ENCODE results near the gene TOX2.

TOX2 gene

DNA sequence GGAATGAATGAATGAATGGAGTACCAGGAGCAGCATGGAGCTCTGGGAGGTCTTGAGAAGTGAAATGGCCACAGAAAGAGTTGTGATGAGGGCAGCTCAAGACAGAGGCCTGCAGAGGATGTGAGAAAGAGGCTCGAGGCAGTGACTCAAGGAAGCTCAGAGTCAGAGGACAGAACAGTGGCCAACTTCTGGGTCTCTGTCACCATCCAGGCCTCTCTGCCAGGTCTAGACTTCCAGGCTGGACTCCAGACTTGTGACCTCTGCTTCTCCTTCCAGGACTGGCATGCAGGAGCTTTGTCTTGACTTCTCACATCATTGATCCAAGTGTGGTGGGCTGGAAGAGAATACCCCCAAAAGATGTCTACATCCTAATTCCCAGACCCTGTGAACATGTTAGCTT, 119.8 kb downstream of the TOX2 start:
- no peak for TF ChIP-seq ZNF529 (tag by site-specific recombination; IDR thresholded peaks at IDR 0.05; ENCODE audit: insufficient replicate concordance)
- TF ChIP-seq ZSCAN4 (tag by site-specific recombination; IDR thresholded peaks at IDR 0.05) = no peak
- TF ChIP-seq, protein P1, sequence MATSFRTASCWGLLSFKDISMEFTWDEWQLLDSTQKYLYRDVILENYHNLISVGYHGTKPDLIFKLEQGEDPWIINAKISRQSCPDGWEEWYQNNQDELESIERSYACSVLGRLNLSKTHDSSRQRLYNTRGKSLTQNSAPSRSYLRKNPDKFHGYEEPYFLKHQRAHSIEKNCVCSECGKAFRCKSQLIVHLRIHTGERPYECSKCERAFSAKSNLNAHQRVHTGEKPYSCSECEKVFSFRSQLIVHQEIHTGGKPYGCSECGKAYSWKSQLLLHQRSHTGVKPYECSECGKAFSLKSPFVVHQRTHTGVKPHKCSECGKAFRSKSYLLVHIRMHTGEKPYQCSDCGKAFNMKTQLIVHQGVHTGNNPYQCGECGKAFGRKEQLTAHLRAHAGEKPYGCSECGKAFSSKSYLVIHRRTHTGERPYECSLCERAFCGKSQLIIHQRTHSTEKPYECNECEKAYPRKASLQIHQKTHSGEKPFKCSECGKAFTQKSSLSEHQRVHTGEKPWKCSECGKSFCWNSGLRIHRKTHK (tag by site-specific recombination; IDR thresholded peaks at IDR 0.05) = no peak
- no peak for TF ChIP-seq ZNF16 (tag by site-specific recombination; IDR thresholded peaks at IDR 0.05; ENCODE audit: low read depth)
- no peak for TF ChIP-seq GLI2 (tag by site-specific recombination; IDR thresholded peaks at IDR 0.05; ENCODE audit: borderline replicate concordance, low read depth)
- no peak for TF ChIP-seq ZNF37A (tag by site-specific recombination; IDR thresholded peaks at IDR 0.05)
- H3K4me3 ChIP-seq (ENCODE audit: low read depth, low read length) = no peak overlapping the region
- CTCF ChIA-PET = no interaction called here
- no peaks in the 10 kb centered on the region for H3K9me3 ChIP-seq (ENCODE audit: control insufficient read depth, insufficient read depth, low read depth, low read length)
- POLR2A ChIA-PET = no interaction called here
- no peaks in the 10 kb centered on the region for H3K4me1 ChIP-seq (ENCODE audit: control insufficient read depth, insufficient read depth, low read length)
- no peaks in the 10 kb centered on the region for H3K36me3 ChIP-seq (ENCODE audit: control insufficient read depth in 2 of 2, insufficient read depth in 1 of 2, low read length in 2 of 2)
- H3K27ac ChIP-seq (ENCODE audit: extremely low read depth, low read depth, low read length) = no peak overlapping the region

DNA sequence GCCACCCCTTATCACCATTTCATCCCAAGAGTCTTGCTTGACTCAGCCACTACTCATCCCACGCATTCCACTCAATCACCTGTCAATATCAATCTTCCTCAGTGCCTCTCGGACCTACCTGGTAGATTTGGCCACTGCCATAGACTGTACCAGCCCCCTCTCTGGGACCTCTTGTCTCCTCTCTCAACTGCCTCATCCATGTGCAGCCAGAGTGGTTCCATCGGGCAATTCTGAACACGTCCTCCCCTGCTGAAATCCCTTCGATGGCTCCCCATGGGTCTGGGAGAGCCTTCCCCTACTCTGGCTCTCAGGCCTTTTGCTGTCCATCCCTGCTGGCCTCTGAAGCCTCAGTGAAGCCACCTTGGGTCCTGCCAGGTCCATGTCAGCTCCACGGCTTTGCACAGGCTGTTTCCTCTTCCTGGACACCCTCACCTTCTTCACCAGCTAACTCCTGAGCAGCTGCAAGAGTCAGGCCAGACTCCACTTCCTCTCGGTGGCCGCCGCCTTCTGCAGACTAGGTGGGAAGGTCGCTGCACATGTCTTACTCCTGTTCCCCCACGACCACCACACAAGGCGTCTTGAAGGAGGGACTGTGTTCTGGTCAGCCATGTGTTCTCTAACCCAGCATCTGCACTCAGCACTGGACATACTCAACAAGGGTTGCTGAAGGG, 120.4 kb downstream of the TOX2 start:
- POLR2A ChIA-PET = no interaction called here
- Histone ChIP-seq H3K27ac (ENCODE audit: extremely low read depth, low read depth, low read length) (no peak overlapping the region), H3K9me3 (ENCODE audit: control insufficient read depth, insufficient read depth, low read depth, low read length) (no peaks in the 10 kb centered on the region), H3K36me3 (ENCODE audit: control insufficient read depth in 2 of 2, insufficient read depth in 1 of 2, low read length in 2 of 2) (no peaks in the 10 kb centered on the region), H3K4me1 (ENCODE audit: control insufficient read depth, insufficient read depth, low read length) (no peaks in the 10 kb centered on the region), H3K4me3 (ENCODE audit: low read depth, low read length) (no peak overlapping the region)
- no peak for TF ChIP-seq ZNF549 (tag by site-specific recombination; IDR thresholded peaks at IDR 0.05)
- CTCF ChIA-PET = no interaction called here

- CTCF ChIA-PET = no interaction called here
- no peaks in the 10 kb centered on the region for H3K4me1 ChIP-seq (ENCODE audit: control insufficient read depth, insufficient read depth, low read length)
- POLR2A ChIA-PET = no interaction called here
- TF ChIP-seq ZNF174 (tag by site-specific recombination; IDR thresholded peaks at IDR 0.05) (no peak), GLI4 (tag by site-specific recombination; IDR thresholded peaks at IDR 0.05) (no peak), PRDM4 (tag by site-specific recombination; IDR thresholded peaks at IDR 0.05) (no peak), ZBTB44 (tag by site-specific recombination; IDR thresholded peaks at IDR 0.05) (no peak), ZNF184 (tag by site-specific recombination; IDR thresholded peaks at IDR 0.05) (no peak), ZNF354C (tag by site-specific recombination; IDR thresholded peaks at IDR 0.05; ENCODE audit: borderline replicate concordance, low read depth) (no peak), ZNF664 (tag by site-specific recombination; IDR thresholded peaks at IDR 0.05) (no peak), RBAK (tag by site-specific recombination; IDR thresholded peaks at IDR 0.05) (no peak)
- TF ChIP-seq, protein P2, sequence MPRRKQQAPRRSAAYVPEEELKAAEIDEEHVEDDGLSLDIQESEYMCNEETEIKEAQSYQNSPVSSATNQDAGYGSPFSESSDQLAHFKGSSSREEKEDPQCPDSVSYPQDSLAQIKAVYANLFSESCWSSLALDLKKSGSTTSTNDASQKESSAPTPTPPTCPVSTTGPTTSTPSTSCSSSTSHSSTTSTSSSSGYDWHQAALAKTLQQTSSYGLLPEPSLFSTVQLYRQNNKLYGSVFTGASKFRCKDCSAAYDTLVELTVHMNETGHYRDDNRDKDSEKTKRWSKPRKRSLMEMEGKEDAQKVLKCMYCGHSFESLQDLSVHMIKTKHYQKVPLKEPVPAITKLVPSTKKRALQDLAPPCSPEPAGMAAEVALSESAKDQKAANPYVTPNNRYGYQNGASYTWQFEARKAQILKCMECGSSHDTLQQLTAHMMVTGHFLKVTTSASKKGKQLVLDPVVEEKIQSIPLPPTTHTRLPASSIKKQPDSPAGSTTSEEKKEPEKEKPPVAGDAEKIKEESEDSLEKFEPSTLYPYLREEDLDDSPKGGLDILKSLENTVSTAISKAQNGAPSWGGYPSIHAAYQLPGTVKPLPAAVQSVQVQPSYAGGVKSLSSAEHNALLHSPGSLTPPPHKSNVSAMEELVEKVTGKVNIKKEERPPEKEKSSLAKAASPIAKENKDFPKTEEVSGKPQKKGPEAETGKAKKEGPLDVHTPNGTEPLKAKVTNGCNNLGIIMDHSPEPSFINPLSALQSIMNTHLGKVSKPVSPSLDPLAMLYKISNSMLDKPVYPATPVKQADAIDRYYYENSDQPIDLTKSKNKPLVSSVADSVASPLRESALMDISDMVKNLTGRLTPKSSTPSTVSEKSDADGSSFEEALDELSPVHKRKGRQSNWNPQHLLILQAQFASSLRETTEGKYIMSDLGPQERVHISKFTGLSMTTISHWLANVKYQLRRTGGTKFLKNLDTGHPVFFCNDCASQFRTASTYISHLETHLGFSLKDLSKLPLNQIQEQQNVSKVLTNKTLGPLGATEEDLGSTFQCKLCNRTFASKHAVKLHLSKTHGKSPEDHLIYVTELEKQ (tag by site-specific recombination; IDR thresholded peaks at IDR 0.05; ENCODE audit: borderline replicate concordance) = no peak
- TF ChIP-seq, protein P3, sequence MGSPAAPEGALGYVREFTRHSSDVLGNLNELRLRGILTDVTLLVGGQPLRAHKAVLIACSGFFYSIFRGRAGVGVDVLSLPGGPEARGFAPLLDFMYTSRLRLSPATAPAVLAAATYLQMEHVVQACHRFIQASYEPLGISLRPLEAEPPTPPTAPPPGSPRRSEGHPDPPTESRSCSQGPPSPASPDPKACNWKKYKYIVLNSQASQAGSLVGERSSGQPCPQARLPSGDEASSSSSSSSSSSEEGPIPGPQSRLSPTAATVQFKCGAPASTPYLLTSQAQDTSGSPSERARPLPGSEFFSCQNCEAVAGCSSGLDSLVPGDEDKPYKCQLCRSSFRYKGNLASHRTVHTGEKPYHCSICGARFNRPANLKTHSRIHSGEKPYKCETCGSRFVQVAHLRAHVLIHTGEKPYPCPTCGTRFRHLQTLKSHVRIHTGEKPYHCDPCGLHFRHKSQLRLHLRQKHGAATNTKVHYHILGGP (tag by site-specific recombination; IDR thresholded peaks at IDR 0.05) = no peak
- TF ChIP-seq, protein P4, sequence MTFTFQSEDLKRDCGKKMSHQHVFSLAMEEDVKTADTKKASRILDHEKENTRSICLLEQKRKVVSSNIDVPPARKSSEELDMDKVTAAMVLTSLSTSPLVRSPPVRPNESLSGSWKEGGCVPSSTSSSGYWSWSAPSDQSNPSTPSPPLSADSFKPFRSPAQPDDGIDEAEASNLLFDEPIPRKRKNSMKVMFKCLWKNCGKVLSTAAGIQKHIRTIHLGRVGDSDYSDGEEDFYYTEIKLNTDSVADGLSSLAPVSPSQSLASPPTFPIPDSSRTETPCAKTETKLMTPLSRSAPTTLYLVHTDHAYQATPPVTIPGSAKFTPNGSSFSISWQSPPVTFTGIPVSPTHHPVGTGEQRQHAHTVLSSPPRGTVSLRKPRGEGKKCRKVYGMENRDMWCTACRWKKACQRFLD (tag by site-specific recombination; IDR thresholded peaks at IDR 0.05) = no peak
These were observed 121.3 kb downstream of the TOX2 start for GRCh38 chr20:44035924-44036323.

More at GRCh38 chr20:44035924-44036323, 121.3 kb downstream of the TOX2 start:
- no peak overlapping the region for H3K4me3 ChIP-seq (ENCODE audit: low read depth, low read length)
- no peak overlapping the region for H3K27ac ChIP-seq (ENCODE audit: extremely low read depth, low read depth, low read length)
- no peaks in the 10 kb centered on the region for H3K9me3 ChIP-seq (ENCODE audit: control insufficient read depth, insufficient read depth, low read depth, low read length)
- no peaks in the 10 kb centered on the region for H3K36me3 ChIP-seq (ENCODE audit: control insufficient read depth in 2 of 2, insufficient read depth in 1 of 2, low read length in 2 of 2)

Measured in HEK293 (cell line).